Activated gamma-delta T cell treated with Interleukin-2 at 50 U/mL for 16 hours (primary cell): ENCODE measurements around the gene FAM89B.
A peak's percentile ranks its signal among the peaks of the same experiment; 100 is the strongest.
"Not testable (repeated sequence)": the region's sequence is repeated elsewhere in the genome, so short reads cannot be mapped to it uniquely, and the experiment has no call there.

Source experiments
- DNase-seq: peaks from one replicate; pipeline ENCODE4 v3.0.0-alpha.2; 2020

Gene FAM89B

DNA sequence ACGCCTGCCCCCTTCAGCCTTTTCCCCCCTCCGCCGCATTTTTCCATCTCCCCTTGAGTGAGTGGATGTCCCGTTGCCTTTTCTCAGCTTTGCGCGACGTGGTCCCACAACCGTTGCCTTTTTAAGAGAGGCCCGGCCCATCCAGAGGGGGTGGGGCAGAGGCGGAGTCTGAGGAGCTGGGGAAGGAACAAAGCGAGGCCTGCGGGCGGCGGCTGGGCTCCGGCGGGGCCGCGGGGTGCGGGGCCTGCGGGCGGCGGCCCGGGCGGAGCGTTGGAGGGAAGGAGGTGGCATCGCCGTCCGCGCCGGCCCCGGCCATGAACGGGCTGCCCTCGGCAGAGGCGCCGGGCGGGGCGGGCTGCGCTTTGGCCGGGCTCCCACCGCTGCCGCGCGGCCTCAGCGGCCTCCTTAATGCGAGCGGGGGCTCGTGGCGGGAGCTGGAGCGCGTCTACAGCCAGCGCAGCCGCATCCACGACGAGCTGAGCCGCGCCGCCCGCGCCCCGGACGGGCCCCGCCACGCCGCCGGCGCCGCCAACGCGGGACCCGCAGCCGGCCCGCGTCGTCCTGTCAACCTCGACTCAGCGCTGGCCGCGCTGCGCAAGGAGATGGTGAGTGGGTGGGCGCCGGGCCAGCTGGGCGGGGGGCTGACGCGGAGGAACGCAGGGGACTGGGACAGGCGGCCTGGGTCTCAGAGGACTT is at the start of gene FAM89B:
Gene FAM89B, plus strand, starts transcription at position 183 of the 696 bp plus-strand sequence. Its CDS starts 132 bp downstream, at position 315.
- peak; percentile 90 for DNase-seq

GRCh38 chr11:65522718-65523630 is 49.4 kb upstream of the FAM89B start:
- DNase-seq, result not testable (repeated sequence)

- DNase-seq, result not testable (repeated sequence)
Measured at GRCh38 chr11:65523631-65523968, 48.7 kb upstream of the FAM89B start.

DNA sequence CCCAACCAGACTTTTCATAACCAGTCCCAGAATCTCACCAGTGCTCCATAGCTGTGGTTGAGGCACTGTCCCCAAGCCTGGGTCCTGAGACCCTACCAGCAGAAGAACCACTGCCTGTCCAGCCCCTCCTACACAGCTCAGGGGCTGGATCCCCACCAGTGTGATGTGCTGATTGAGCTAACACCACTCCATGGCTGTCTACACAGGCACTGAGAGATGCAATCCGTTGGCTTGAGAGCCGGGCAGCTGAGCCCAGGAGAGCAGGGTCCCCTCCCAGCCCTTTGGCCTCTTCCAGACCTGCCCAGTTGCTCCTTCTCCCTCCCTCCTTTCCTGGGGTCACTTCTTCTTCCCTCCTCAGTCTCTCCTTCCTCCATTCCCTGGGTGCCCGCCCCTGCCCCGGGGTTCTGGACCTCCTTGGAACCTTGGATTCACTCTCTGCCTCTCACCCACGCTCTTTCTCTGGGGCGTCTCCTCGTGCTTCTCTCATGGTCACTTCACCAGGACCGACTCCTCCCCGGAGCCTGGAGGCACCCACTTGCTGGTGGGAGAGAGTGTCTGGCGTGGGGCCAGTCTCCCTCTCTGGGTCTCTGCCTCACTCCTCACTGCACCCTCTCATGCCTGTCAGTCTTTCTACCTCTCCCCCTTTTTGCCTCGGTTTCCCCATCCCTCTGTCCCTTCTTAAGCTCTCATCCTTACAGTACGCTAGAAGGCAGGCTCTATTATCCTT is 48.2 kb upstream of the FAM89B start:
- DNase-seq, result no peak

- DNase-seq, result peak; percentile 79
Measured at GRCh38 chr11:65524741-65525545, 47.4 kb upstream of the FAM89B start, which contains the start of gene SCYL1. SCYL1 (plus strand) TSS chr11:65525083; CDS start chr11:65525154, 71 bp downstream.

GRCh38 chr11:65525546-65526480 is 46.5 kb upstream of the FAM89B start:
- no peak for DNase-seq

DNA sequence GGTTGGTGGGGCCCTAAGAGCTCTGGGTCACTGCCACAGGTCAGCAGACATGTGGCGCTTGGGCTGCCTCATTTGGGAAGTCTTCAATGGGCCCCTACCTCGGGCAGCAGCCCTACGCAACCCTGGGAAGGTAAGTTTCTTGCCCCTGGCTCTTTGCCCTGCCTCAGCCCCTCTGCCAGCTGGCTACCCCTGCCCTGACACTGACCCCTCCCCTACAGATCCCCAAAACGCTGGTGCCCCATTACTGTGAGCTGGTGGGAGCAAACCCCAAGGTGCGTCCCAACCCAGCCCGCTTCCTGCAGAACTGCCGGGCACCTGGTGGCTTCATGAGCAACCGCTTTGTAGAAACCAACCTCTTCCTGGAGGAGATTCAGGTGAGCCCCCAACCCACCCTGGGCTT is 45.6 kb upstream of the FAM89B start:
- no peak for DNase-seq

- DNase-seq, result no peak
Measured at GRCh38 chr11:65528819-65529350, 43.5 kb upstream of the FAM89B start.

DNA sequence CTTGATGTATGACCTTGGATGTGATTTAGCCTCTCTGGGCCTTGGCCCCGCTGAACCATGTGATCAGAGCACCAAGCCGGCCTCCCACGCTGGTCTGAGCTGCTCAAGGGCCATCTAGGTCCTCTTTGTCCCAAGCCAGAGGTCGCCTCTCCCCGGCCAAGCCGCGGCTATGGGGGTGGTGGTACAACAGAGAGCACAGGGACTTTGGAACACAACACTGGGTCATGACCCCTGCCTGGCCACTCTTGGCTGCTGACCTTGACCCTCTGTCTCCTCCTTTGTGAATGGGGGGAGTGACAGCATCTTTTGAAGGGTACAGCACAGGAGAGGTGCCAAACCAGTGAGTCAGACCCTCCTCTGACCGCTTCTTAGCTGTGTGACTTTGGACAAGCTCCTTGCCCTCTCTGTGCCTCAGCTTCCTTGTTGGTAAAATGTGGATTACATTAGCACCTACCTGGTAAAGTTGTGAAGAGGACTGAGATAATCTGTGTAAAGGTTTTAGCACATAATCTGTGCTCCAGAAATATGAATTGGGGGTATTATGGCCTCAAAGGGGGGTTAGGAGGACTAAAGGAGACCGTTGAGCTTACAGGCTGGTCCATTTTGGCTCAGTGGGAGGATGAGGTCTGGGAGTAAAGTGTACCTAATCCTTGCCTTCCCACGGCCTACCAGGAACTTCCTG is 42.7 kb upstream of the FAM89B start:
- no peak for DNase-seq

DNA sequence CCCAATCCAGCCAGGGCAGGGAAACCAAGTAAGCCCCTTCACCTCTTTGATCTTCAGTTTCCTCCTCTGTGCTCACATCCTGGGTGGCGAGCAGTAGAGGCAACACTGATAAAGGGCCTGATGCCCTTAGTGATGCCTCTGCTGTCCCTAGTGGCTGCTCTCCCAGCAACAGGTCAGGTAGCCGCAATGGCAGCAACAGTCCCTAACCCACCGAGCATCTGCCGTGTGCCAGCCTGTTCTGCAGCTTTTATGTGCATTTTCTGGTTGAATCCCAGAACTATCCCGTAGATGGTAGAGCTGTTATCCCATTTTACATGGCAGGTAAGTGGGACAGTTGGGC is 42.2 kb upstream of the FAM89B start:
- peak; percentile 40 for DNase-seq

- no peak for DNase-seq
Measured at GRCh38 chr11:65532388-65533064, 39.8 kb upstream of the FAM89B start.

DNA sequence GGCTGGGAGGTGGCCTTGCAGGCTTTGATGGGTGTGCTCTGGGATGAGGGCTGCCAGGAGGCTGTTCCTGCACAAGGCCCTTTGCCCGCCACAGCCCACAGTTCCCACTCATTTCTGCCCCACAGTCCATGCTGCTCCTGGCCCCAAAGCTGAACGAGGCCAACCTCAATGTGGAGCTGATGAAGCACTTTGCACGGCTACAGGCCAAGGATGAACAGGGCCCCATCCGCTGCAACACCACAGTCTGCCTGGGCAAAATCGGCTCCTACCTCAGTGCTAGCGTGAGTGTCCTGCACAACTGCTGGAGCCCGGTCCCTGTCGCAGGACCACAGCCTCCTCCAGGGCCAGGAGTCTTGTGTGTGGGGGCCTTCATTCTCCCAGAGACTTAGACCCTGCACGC is 37.2 kb upstream of the FAM89B start:
- no peak for DNase-seq

DNA sequence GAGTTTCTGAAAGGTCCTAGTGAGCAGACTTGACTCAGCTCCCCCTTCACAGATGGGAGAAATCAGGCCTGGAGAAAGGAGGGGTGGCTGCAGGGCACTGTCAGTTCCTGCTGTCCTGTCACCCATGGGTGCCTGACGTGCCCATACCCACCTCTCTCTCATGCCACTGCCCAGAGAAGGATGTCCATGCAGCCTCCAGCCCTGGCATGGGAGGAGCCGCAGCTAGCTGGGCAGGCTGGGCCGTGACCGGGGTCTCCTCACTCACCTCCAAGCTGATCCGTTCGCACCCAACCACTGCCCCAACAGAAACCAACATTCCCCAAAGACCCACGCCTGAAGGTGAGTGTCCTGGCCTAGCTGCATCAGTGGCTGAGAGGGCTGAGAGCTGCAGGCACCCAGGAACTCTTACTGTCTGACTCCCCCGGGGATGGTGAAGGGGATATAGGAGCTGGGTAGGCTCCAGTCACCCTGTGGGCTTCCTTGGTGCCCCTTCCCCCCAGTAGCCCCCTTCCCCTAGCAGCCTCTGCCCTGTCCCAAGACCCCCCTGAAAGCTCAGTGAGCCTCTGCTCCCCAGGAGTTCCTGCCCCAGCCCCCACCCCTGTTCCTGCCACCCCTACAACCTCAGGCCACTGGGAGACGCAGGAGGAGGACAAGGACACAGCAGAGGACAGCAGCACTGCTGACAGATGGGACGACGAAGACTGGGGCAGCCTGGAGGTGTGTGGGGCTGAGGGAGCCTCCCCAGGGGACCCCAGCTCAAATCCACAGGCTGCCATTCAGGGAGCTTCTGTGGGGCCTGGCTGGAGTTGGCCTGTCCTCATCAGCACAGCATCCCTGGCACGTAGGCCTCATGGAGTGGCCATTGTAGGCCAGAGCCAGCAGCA is 35.7 kb upstream of the FAM89B start:
- DNase-seq, result no peak

GRCh38 chr11:65537296-65537597 is 35.1 kb upstream of the FAM89B start:
- DNase-seq, result no peak

GRCh38 chr11:65537620-65538231 is 34.6 kb upstream of the FAM89B start:
- DNase-seq, result no peak

GRCh38 chr11:65538232-65538914 is 34.0 kb upstream of the FAM89B start:
- no peak for DNase-seq

DNA sequence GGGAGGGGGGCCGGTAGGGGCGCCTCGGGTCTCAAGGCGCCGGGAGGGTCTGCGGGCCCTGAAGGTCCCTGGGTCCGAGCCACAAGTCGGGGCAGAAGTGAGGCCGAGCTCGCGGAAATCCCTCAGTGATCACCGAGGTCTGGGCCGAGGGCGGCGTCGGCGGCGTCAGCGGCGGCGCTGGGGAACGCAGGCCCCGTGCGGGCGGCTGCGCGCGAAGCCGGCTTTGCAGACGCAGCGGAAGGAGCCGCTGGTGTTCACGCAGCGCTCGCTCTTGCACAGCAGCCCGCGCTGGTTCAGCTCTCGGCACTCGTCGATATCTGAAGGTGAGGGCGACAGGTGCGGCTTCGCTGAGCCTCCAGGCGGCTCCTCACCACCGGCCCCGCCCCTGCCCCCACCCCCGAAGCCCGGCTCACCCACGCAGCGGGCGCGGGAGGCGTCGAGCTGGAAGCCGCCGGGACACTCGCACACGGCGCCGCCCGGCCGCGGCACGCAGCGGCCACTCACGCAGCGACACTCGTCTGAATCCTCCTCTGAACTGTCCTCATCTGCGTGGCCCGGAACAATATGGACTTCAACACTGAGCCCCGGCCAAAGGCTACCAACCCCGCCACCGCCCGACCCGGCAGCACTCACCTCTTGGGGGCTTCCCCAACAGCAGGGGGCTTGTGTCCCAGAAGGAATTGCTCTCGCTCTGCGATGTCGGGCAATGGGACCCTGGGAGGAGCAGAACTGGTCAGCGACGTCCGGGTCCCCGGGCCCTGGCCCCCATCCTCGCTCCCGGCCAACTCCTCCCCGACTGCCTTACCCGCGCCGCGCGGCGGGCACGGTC is 33.2 kb upstream of the FAM89B start:
- DNase-seq, result no peak
